Keratinocyte (primary cell): ENCODE data around the gene CRB2. TPM values are rescaled to one million over a fixed set of nuclear protein-coding genes. Genes with fewer than 3 reads are reported as not detected.

ENCODE experiments used
- DNase-seq: peaks from one replicate; pipeline ENCODE4 v3.0.0-alpha.2; 2011; ENCODE audit warnings: low read depth, missing footprints, low spot score
- FAIRE-seq: peaks from 2 replicates; lab custom pipeline; 2011; peaks lifted over from hg19 to GRCh38; lab: Jason Lieb, UNC
- H2AFZ ChIP-seq: 2 replicates; pipeline ENCODE4 v1.6.0; 2012; ENCODE audit warnings: low read length, control low read depth, inconsistent platforms; ENCODE audit not compliant: control insufficient read depth
- H3K27ac ChIP-seq: 2 replicates; pipeline ENCODE4 v1.5.1; 2011; ENCODE audit warnings: low read length; ENCODE audit not compliant: control insufficient read depth, insufficient read depth
- H3K27me3 ChIP-seq: 3 replicates; pipeline ENCODE4 v1.6.0; 2011; ENCODE audit warnings: low read length; ENCODE audit not compliant: control insufficient read depth, insufficient read depth; ENCODE audit errors: extremely low read depth
- H3K36me3 ChIP-seq, 2 experiments: 2 replicates in 1 of 2; 3 replicates in 1 of 2; pipeline ENCODE4 v1.5.1; 2011; ENCODE audit warnings: low read length in 2 of 2, mild to moderate bottlenecking in 1 of 2; ENCODE audit not compliant: control insufficient read depth in 2 of 2, insufficient read depth in 2 of 2; ENCODE audit errors: extremely low read depth in 1 of 2
- H3K4me1 ChIP-seq: 3 replicates; pipeline ENCODE4 v1.5.1; 2011; ENCODE audit warnings: low read length; ENCODE audit not compliant: control insufficient read depth, insufficient read depth; ENCODE audit errors: extremely low read depth
- H3K4me2 ChIP-seq: 3 replicates; pipeline ENCODE4 v1.6.0; 2011; ENCODE audit warnings: low read depth, low read length; ENCODE audit not compliant: control insufficient read depth, insufficient read depth; ENCODE audit errors: extremely low read depth
- H3K4me3 ChIP-seq, 3 experiments: fragments of 200-600 bp in 1 of 3; sonication (generic) in 1 of 3; 2 replicates in 2 of 3; 3 replicates in 1 of 3; pipeline ENCODE4 v1.5.1; 2011 to 2016; ENCODE audit warnings: low read length in 3 of 3, mild to moderate bottlenecking in 3 of 3, control low read depth in 2 of 3, inconsistent platforms in 1 of 3, low read depth in 1 of 3, mixed read lengths in 1 of 3, mixed run types in 1 of 3, moderate library complexity in 1 of 3; ENCODE audit not compliant: control insufficient read depth in 2 of 3, insufficient read depth in 2 of 3; ENCODE audit errors: extremely low read depth in 1 of 3
- H3K79me2 ChIP-seq: 2 replicates; pipeline ENCODE4 v1.6.0; 2012; ENCODE audit warnings: low read length; ENCODE audit not compliant: control insufficient read depth, insufficient read depth
- H3K9ac ChIP-seq: 3 replicates; pipeline ENCODE4 v1.6.0; 2011; ENCODE audit warnings: low read length; ENCODE audit not compliant: control insufficient read depth, insufficient read depth; ENCODE audit errors: extremely low read depth
- H3K9me1 ChIP-seq: 3 replicates; pipeline ENCODE4 v1.6.0; 2011; ENCODE audit warnings: low read length; ENCODE audit not compliant: control insufficient read depth, insufficient read depth; ENCODE audit errors: extremely low read depth
- H3K9me3 ChIP-seq: 2 replicates; pipeline ENCODE4 v1.5.1; 2012; ENCODE audit warnings: low read depth, low read length; ENCODE audit not compliant: control insufficient read depth
- H4K20me1 ChIP-seq: 3 replicates; pipeline ENCODE4 v1.6.0; 2011; ENCODE audit warnings: low read length; ENCODE audit not compliant: control insufficient read depth, insufficient read depth; ENCODE audit errors: extremely low read depth
- EZH2 ChIP-seq: IDR thresholded peaks from one replicate; pipeline ENCODE4 v1.6.1; 2012; ENCODE audit warnings: inconsistent platforms, mild to moderate bottlenecking, low read length, moderate library complexity
- dilution Hi-C: fragments of 300-500 bp; cut with MboI; formaldehyde crosslinking; loops from one replicate; pipeline ENCODE4 v1.7.0; 2020; ENCODE audit warnings: low sequenced_read_pairs; ENCODE audit not compliant: extremely low pct_ligation_motif_present
- polyA plus RNA-seq, 5 experiments: library from polyadenylated mRNA; depleted of rRNA in 3 of 5; stranded (reverse) in 3 of 5; stranded (forward) in 1 of 5; unstranded in 1 of 5; fragments of >200 nt; gene quantifications; 1 replicate in 1 of 5; 2 replicates in 3 of 5; 3 replicates in 1 of 5; pipeline versions ENCODE4 v1.2.1 to v1.2.3, GENCODE V29; 2011 to 2012; ENCODE audit warnings: missing spikeins in 2 of 5, low read depth in 1 of 5, low replicate concordance in 1 of 5
- TF ChIP-seq, protein P1 (sequence below), 3 experiments: IDR thresholded peaks in 1 of 3; conservative IDR thresholded peaks in 1 of 3; optimal IDR thresholded peaks in 1 of 3; 2 replicates in 2 of 3; 3 replicates in 1 of 3; pipeline versions ENCODE3 to v1.5.1; 2011; ENCODE audit warnings: low read length in 3 of 3, mild to moderate bottlenecking in 3 of 3, moderate library complexity in 2 of 3, control low read depth in 1 of 3, inconsistent platforms in 1 of 3; ENCODE audit not compliant: insufficient read depth in 2 of 3; ENCODE audit errors: extremely low read depth in 1 of 3

Gene CRB2
- polyA plus RNA-seq, 1 donor (not counting 4 experiments of a cell fraction or from before 2014, with no cell fraction given), result not detected

- no peak overlapping the region for H3K9ac ChIP-seq
- H3K4me1 ChIP-seq, result no peaks in the 10 kb centered on the region
- no peaks in the 10 kb centered on the region for H3K9me3 ChIP-seq
- TF ChIP-seq, protein P1, sequence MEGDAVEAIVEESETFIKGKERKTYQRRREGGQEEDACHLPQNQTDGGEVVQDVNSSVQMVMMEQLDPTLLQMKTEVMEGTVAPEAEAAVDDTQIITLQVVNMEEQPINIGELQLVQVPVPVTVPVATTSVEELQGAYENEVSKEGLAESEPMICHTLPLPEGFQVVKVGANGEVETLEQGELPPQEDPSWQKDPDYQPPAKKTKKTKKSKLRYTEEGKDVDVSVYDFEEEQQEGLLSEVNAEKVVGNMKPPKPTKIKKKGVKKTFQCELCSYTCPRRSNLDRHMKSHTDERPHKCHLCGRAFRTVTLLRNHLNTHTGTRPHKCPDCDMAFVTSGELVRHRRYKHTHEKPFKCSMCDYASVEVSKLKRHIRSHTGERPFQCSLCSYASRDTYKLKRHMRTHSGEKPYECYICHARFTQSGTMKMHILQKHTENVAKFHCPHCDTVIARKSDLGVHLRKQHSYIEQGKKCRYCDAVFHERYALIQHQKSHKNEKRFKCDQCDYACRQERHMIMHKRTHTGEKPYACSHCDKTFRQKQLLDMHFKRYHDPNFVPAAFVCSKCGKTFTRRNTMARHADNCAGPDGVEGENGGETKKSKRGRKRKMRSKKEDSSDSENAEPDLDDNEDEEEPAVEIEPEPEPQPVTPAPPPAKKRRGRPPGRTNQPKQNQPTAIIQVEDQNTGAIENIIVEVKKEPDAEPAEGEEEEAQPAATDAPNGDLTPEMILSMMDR (optimal IDR thresholded peaks at IDR 0.05 in 1 of 3, IDR thresholded peaks at IDR 0.05 in 1 of 3, conservative IDR thresholded peaks at IDR 0.05 in 1 of 3; ENCODE audit: extremely low read depth in 1 of 3, insufficient read depth in 2 of 3, low read length in 3 of 3), result no peak
- H3K9me1 ChIP-seq, result no peaks in the 10 kb centered on the region
- no peak overlapping the region for H3K4me3 ChIP-seq
- H3K27ac ChIP-seq, result no peak overlapping the region
- H3K36me3 ChIP-seq, result no peaks in the 10 kb centered on the region
- no peak for DNase-seq
- H3K79me2 ChIP-seq, result no peaks in the 10 kb centered on the region
- FAIRE-seq, result no peak
- no peak overlapping the region for H3K4me2 ChIP-seq
- dilution Hi-C loops, result no loop called here
- no peak overlapping the region for H2AFZ ChIP-seq
- H4K20me1 ChIP-seq, result no peaks in the 10 kb centered on the region
- H3K27me3 ChIP-seq, result peaks cover 4% of the 10 kb centered on the region
Measured at GRCh38 chr9:123360161-123361085, 4.4 kb downstream of the CRB2 start.

GRCh38 chr9:123361086-123361730, 5.2 kb downstream of the CRB2 start:
- Histone ChIP-seq H3K4me1 (no peaks in the 10 kb centered on the region), H3K9me1 (no peaks in the 10 kb centered on the region), H3K4me2 (no peak overlapping the region), H3K27ac (no peak overlapping the region), H3K27me3 (peaks cover 4% of the 10 kb centered on the region), H2AFZ (no peak overlapping the region), H4K20me1 (no peaks in the 10 kb centered on the region), H3K79me2 (no peaks in the 10 kb centered on the region), H3K9me3 (no peaks in the 10 kb centered on the region), H3K36me3 (no peaks in the 10 kb centered on the region), H3K4me3 (no peak overlapping the region), H3K9ac (no peak overlapping the region)
- dilution Hi-C loops, result no loop called here
- no peak for TF ChIP-seq EZH2
- TF ChIP-seq, protein P1 (optimal IDR thresholded peaks at IDR 0.05 in 1 of 3, IDR thresholded peaks at IDR 0.05 in 1 of 3, conservative IDR thresholded peaks at IDR 0.05 in 1 of 3; ENCODE audit: extremely low read depth in 1 of 3, insufficient read depth in 2 of 3, low read length in 3 of 3), result no peak
- DNase-seq (no peak), FAIRE-seq (no peak)
